HG03558 (cell line): Measurements from ENCODE around the gene GSK3B.

Experiments
- ATAC-seq: cut with Tn5 transposase; IDR thresholded peaks from one replicate; pipeline ENCODE4 v1.9.1; 2021; ENCODE audit warnings: moderate number of reproducible peaks; ENCODE audit not compliant: unreplicated experiment; ENCODE audit errors: extremely low read depth

Gene GSK3B

DNA sequence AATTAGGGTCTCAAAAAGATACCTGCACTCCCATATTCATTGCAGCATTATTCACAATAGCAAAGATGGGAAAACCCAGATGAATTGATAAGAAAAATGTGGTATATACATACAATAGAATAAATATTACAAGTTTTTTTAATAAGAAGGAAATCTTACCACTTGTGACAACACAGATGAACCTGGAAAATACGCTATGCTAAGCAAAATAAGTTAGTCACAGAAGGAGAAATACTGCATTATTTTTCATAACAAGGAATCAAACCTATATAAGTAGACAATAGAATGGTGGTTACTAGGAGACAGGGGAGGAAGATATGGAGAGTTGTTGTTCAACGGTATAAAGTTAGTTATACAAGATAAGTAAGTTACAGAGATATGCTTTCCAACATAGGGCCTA, 130.0 kb downstream of the GSK3B start:
- ATAC-seq: no peak

DNA sequence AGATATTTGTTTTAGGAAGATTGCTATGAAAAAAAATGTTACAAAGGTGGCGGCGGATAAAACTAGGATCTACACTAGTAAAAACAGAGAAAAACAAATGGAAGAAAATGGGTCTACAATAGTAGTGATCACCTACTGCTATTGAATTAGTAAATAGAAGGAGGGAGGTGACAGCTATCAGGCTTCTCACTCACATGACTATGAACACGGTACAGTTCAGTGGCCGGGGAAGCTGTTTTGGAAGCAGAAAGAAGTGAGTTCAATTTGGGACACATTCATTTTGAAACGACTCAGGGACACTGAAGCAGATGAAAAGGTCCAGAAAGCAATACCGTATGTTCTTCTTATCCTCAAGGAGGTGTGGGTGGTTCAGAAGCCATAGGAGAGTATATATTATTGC, 138.3 kb downstream of the GSK3B start:
- ATAC-seq: no peak

GRCh38 chr3:119950666-119951325, 143.5 kb downstream of the GSK3B start:
- ATAC-seq: no peak

DNA sequence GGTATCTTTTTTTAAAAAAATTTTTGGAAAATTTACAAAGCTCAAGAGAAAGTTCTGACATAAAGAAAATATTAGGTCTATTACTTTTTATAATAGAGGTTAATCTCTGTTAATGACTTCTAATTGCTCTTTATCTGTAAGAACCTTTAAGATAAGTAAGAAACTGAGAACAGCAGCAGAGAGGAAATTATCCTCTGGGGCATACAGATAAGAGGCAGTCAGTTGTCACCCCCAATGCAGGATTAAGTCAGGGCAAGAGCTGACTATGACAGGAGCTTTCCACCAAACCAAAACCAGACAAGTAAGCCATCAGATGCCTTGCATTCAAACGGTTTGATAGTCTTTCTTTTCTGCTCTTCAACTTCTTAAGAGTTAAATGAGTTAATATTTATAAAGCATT, 149.0 kb downstream of the GSK3B start:
- ATAC-seq: no peak

GRCh38 chr3:119944091-119944490, 150.2 kb downstream of the GSK3B start:
- ATAC-seq: no peak

DNA sequence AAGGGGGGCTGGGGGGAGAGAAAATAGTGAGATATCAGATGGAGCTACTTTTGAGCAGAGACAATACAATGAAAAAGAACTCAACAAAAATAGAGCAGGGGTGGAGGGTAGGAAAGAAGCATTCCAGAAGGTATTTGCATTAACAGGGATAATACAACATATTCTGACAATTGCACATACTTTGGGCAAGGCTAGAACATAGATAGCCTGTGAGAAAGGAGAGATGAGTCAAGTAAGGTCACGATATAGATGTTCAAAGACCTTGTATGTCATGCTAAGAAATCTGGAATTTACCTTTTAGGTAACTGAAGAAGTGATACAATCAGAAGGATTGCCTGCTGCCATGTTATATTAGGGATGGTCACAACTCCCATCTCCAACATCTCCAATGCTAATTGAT, 155.2 kb downstream of the GSK3B start:
- ATAC-seq: no peak

DNA sequence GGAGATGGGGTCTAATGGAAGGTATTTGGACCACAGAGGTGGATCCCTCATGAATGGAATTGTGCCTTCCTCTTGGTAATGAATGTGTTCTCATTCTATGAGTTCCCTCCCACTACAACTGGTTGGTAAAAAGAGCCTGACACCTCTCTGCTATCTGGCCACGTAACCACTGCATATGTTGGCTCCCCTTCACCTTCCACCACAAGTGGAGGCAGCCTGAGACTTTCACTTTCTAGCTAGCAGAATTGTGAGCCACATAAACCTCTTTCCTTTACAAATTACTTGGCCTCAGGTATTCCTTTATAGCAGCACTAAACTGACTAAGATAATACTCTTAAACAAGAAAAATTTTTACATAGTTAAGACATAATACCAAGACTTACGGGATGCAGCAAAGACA, 157.0 kb downstream of the GSK3B start:
- peak; percentile 91 for ATAC-seq

- no peak for ATAC-seq
These were observed 160.0 kb downstream of the GSK3B start for GRCh38 chr3:119934249-119934648.

DNA sequence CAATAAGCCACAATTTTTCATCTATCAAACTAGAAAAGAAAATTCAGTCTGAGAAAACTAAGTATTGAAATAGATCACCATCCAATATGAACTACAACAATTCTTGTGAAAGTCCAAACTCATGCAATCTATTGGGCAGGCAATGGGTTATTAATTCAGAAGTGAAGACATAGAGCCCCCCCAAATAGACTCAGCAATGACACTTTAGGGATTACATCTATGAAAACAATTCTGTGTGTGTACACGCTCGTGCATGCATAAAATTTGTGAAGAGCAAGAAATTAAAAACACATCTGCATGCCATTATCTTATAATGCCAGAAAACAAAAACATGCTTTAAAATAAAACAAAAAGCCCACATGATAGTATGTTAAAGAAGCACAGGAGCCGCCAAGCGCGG, 161.0 kb downstream of the GSK3B start:
- no peak for ATAC-seq

DNA sequence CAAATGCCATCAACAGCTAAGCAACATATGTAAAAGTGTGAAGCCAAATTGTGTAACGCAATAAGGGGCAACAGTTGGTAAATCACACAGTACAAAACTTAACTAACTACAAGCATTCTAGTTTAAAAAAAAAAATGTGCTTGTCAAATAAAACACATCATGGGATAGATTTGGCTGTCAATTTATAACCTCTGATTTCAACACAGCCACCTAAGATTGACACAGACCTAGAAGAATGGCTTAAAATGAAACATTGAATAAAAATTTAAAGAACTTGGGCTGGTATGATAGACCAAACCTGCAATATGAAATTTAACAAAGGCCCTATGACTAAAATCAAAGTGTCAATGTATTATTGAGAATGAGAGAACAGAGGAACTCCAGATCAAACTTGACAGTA, 164.0 kb downstream of the GSK3B start:
- no peak for ATAC-seq

GRCh38 chr3:119927190-119927589, 167.1 kb downstream of the GSK3B start:
- ATAC-seq: no peak

GRCh38 chr3:119924111-119925094, 169.8 kb downstream of the GSK3B start:
- ATAC-seq: no peak

DNA sequence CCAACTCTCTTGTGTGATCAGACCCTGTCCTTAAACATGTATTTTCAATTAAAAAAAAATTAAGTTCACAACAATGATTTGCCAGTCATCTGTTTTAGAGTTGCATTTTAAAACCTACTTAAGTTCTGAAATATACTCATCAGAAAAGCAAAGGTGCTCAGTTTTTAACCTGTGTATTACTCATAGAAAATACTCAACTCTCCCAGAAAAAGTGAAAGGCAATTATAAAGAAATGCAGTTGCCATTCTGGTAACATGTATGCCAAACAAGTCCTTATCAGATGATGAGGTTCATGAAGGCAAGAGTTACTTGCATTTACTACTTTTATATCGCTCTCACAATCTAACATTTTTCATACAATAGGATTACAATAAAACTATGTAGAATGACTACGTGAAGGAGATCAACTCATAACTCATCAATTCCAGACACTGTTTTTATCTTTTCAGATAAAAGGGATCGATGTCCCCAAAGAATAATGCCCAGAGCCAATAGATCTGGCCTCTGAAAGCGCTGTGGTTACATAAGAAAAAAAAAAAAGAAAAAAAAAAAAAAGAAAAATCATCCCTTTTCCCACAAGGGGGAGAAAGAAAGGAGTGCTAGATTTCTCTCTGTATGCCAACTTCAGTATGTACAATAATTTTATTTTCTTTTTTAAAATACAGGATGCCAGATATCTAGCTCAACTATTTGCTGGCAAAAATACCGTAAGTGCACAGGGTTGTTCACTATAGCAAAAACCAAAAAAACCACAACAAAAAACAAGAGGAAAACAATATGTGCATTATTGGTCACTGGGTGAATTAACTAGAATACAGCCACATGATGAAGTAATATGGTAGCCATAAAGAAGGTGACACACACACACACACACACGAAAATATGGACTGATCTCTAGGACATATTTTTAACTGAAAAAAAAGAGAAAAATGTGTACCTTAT, 175.0 kb downstream of the GSK3B start:
- no peak for ATAC-seq

DNA sequence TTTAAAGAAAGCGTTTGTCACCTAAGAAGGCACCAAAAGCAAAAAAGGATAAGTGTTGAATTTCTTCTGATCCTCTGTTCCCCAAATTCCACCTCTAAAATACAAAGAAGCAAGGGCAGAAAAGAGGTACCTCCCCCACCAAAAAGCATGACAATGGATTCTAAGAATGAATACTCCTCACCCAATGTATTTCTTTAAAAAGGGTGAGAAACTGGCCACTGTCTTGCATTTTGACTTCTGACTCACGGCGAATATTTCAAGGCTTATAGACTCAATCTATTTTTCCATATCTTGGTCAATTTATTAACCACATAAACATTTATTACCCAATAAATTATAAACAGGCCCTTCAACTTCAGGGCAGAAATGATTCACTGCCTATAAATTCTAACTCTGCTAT, 181.2 kb downstream of the GSK3B start:
- ATAC-seq: no peak

- ATAC-seq: no peak
These were observed 182.0 kb downstream of the GSK3B start for GRCh38 chr3:119912220-119912619.

DNA sequence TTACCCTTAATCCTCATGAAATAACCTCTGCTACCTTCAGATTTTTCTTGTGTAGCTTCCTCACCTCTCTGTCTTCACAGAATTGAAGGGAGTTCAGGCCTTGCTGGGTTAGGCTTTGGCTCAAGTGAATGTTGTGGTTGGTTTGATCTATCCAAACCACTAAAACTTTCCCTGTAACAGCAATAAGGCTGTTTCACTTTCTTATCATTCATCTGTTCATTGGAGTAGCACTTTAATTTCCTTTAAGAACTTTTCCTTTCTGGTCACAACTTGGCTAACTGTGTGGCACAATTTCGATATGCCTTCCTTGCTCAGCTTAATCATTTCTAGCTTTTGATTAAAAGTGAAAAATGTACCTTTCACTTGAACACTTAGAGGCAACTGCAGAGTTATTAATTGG, 182.5 kb downstream of the GSK3B start:
- no peak for ATAC-seq

GRCh38 chr3:119902061-119902460, 192.2 kb downstream of the GSK3B start:
- no peak for ATAC-seq

- ATAC-seq: no peak
These were observed 193.1 kb downstream of the GSK3B start for GRCh38 chr3:119901148-119901547.

DNA sequence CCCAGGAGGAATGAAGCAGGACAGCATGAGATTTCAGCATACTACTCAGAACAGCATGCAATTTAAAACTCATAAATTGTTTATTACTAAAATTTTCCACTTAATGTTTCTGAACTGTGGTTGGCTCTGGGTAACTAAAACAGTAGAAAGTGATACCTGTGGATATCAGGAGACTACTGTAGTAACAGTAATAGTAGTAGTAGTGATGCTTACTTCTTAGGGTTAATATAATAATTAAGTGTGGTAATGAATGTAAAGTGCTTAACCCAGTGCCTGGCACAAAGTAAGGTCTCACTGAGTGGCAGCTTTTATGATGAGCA, 195.1 kb downstream of the GSK3B start:
- ATAC-seq: no peak

DNA sequence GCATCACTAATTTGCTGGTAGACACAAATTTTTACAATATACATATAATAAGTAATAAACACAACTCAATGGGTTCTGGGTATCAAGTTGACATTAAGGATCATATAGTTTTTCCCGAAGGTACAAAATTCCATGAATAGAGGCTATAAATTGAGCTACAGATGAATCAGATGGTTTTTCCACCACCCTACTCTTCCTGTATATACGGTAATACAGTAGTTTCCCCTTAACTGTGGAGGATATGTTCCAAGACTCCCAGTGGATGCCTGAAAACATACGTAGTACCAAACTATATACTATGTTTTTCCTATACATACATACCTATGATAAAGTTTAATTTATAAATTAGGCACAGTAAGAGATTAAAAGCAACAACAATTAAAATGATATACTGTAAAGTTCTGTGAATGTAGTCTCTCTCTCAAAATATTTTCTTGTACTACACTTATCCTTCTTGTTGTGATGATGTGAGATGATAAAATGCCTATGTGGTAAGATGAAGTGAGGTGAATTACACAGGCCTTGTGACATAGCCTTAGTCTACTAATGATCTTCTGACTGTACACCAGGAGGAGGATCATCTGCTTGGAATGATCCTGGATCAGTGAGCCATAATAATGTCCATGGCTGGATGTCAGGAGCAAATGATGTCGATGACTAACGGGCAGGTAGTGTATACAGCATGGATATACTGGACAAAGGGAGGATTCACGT, 195.6 kb downstream of the GSK3B start:
- no peak for ATAC-seq
